Smooth muscle cell (in vitro differentiated cells): ENCODE data around the gene KLRC4. TPM values are rescaled to one million over a fixed set of nuclear protein-coding genes. Genes with fewer than 3 reads are reported as not detected.
"Not testable (repeated sequence)": the region's sequence is repeated elsewhere in the genome, so short reads cannot be mapped to it uniquely, and the experiment has no call there.

Experiments used
- DNase-seq: peaks from one replicate; lab custom pipeline; 2025; ENCODE audit not compliant: unreplicated experiment; lab: John Stamatoyannopoulos, UW
- H2AFZ ChIP-seq: fragments of 200-600 bp; sonication (generic); 2 replicates; pipeline ENCODE4 v1.6.0; 2016; ENCODE audit warnings: antibody characterized with exemption, low read depth, mild to moderate bottlenecking
- H3F3A ChIP-seq: fragments of 200-600 bp; sonication (generic); 2 replicates; pipeline ENCODE4 v1.6.0; 2017; ENCODE audit warnings: antibody characterized with exemption, low read depth
- H3K27ac ChIP-seq: fragments of 200-600 bp; sonication (generic); 2 replicates; pipeline ENCODE4 v1.5.1; 2016; ENCODE audit warnings: low read depth, mild to moderate bottlenecking
- H3K27me3 ChIP-seq: fragments of 200-600 bp; sonication (generic); 2 replicates; pipeline ENCODE4 v1.6.1; 2016; ENCODE audit warnings: low read depth, mild to moderate bottlenecking
- H3K36me3 ChIP-seq: fragments of 200-600 bp; sonication (generic); 2 replicates; pipeline ENCODE4 v1.5.1; 2016; ENCODE audit warnings: low read depth
- H3K4me1 ChIP-seq: fragments of 200-600 bp; sonication (generic); 2 replicates; pipeline ENCODE4 v1.5.1; 2016; ENCODE audit warnings: low read depth
- H3K4me2 ChIP-seq: fragments of 200-600 bp; sonication (generic); 2 replicates; pipeline ENCODE4 v1.6.0; 2016; ENCODE audit warnings: mild to moderate bottlenecking
- H3K4me3 ChIP-seq: fragments of 200-600 bp; sonication (generic); 2 replicates; pipeline ENCODE4 v1.5.1; 2016; ENCODE audit warnings: mild to moderate bottlenecking
- H3K79me2 ChIP-seq: fragments of 200-600 bp; sonication (generic); 2 replicates; pipeline ENCODE4 v1.6.0; 2016; ENCODE audit warnings: low read depth, mild to moderate bottlenecking
- H3K9ac ChIP-seq: fragments of 200-600 bp; sonication (generic); 2 replicates; pipeline ENCODE4 v1.6.0; 2016; ENCODE audit warnings: low read depth
- H3K9me3 ChIP-seq: fragments of 200-600 bp; sonication (generic); replicated peaks from 2 replicates; pipeline ENCODE4 v1.5.1; 2016; ENCODE audit warnings: low read depth
- H4K20me1 ChIP-seq: fragments of 200-600 bp; sonication (generic); 2 replicates; pipeline ENCODE4 v1.6.0; 2016; ENCODE audit warnings: low read depth
- WGBS: methylation state at CpG from one replicate; pipeline ENCODE4 v1.1.7; 2016; ENCODE audit warnings: low lambda C conversion rate; 5-methylcytosine and 5-hydroxymethylcytosine counted together
- polyA plus RNA-seq: library from polyadenylated mRNA; unstranded; fragments of >200 nt; fragmentation: Nextera tagmentation; extraction: Ambion mirVana; gene quantifications from 2 replicates; pipeline ENCODE4 v1.2.1, GENCODE V29; 2016
- total RNA-seq: library from RNA; depleted of rRNA; stranded (reverse); fragments of >200 nt; gene quantifications from 2 replicates; pipeline ENCODE4 v1.2.3, GENCODE V29; 2014
- TF ChIP-seq, protein P1 (sequence below): fragments of 200-600 bp; sonication (generic); IDR thresholded peaks from 2 replicates; pipeline ENCODE4 v1.5.1; 2017; ENCODE audit warnings: borderline replicate concordance, mild to moderate bottlenecking, antibody characterized with exemption; ENCODE audit not compliant: insufficient read depth, poor library complexity, severe bottlenecking

The KLRC4 gene
- total and polyA plus RNA-seq, 2 experiments from 2014 or later: not detected

DNA sequence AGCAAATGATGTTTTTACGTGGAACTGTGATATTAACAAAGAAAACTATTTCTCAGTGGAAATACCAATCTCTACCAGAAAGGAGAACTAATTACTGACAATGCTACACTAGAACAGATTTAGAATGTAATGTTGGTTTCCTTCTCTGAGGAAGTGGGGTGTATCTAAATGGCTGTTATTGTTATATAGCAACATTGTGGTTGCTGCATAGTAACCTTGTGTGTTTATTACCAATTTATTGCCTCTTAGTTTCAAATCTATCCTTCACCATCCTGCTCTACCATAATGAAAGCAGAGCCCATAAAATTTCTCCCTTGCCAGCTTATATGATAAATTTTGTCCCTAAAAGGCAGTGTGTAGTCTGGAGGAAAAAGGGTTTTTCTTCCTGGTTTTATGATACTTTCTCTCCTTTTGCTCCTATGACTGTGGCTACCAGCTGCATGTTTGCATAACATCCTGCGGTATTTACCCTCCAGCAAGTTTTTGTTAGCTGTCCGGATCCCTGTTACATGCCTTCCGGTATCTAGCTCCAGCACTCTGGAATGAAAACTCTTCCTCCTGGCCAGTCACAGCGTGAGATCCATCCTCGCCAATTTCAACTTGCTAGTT lies 14.1 kb downstream of the KLRC4 start:
- Histone ChIP-seq H3K9me3 (no peaks in the 10 kb centered on the region), H3K9ac (peak overlapping the region; percentile 55), H3K4me2 (peak overlapping the region; percentile 68), H3K27ac (peak overlapping the region; percentile 81), H3K79me2 (no peaks in the 10 kb centered on the region), H3K4me3 (no peak overlapping the region), H3K4me1 (peaks cover 5% of the 10 kb centered on the region), H4K20me1 (no peaks in the 10 kb centered on the region), H3K36me3 (no peaks in the 10 kb centered on the region), H3K27me3 (no peaks in the 10 kb centered on the region), H3F3A (no peaks in the 10 kb centered on the region), H2AFZ (peak overlapping the region; percentile 73)
- 33% methylated on average over 6 of the region's 6 CpGs for WGBS
- TF ChIP-seq, protein P1, sequence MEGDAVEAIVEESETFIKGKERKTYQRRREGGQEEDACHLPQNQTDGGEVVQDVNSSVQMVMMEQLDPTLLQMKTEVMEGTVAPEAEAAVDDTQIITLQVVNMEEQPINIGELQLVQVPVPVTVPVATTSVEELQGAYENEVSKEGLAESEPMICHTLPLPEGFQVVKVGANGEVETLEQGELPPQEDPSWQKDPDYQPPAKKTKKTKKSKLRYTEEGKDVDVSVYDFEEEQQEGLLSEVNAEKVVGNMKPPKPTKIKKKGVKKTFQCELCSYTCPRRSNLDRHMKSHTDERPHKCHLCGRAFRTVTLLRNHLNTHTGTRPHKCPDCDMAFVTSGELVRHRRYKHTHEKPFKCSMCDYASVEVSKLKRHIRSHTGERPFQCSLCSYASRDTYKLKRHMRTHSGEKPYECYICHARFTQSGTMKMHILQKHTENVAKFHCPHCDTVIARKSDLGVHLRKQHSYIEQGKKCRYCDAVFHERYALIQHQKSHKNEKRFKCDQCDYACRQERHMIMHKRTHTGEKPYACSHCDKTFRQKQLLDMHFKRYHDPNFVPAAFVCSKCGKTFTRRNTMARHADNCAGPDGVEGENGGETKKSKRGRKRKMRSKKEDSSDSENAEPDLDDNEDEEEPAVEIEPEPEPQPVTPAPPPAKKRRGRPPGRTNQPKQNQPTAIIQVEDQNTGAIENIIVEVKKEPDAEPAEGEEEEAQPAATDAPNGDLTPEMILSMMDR: no peak
- DNase-seq: no peak

DNA sequence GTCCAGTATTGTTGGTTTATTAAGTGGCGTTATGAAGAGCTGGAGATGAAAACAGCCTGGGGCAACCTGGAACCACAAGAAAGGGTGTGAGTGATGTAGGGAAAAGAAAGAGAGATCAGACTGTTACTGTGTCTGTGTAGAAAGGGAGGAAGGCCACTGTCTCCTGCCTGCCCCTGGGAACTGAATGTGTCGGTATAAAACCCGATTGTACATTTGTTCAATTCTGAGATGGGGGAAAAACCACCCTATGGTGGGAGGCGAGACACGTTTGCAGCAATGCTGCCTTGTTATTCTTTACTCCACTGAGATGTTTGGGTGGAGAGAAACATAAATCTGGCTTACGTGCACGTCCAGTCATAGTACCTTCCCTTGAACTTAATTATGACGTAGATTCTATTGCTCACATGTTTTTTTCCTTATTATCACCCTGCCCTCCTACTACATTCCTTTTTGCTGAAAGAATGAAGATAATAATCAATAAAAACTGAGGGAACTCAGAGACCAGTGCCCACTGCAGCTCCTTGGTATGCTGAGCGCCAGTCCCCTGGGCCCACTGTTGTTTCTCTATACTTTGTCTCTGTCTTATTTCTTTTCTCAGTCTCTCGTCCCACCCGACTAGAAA lies 14.9 kb downstream of the KLRC4 start:
- 81% methylated on average over 11 of the region's 11 CpGs for WGBS
- not testable (repeated sequence) for H3F3A ChIP-seq, H3K4me3 ChIP-seq, H3K9me3 ChIP-seq, H3K27me3 ChIP-seq, H4K20me1 ChIP-seq, H2AFZ ChIP-seq, H3K79me2 ChIP-seq, H3K4me1 ChIP-seq, H3K36me3 ChIP-seq, DNase-seq
- Histone ChIP-seq H3K4me2 (peak overlapping the region; percentile 68), H3K9ac (peak overlapping the region; percentile 55), H3K27ac (peak overlapping the region; percentile 81)

DNA sequence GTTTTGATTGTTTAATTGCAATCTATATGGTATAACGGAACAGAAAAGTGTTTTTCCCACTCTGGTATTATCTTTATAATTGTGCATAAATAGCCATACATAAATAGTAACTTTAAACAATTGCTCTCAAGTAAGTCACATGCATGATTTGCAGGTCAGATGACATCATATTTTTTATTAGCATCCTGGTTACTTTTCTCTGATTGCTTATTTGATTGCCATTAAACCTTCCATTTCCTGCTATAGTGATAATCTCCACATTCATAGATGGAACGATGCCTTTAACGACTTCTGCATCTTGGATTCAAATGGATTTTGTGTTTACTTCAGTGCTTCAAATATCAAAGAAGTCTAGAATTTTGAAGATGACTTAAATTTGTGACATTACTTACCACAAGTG lies 16.3 kb downstream of the KLRC4 start:
- Histone ChIP-seq H3K4me1 (peaks cover 5% of the 10 kb centered on the region), H3K79me2 (no peaks in the 10 kb centered on the region)
- TF ChIP-seq, protein P1: no peak

DNA sequence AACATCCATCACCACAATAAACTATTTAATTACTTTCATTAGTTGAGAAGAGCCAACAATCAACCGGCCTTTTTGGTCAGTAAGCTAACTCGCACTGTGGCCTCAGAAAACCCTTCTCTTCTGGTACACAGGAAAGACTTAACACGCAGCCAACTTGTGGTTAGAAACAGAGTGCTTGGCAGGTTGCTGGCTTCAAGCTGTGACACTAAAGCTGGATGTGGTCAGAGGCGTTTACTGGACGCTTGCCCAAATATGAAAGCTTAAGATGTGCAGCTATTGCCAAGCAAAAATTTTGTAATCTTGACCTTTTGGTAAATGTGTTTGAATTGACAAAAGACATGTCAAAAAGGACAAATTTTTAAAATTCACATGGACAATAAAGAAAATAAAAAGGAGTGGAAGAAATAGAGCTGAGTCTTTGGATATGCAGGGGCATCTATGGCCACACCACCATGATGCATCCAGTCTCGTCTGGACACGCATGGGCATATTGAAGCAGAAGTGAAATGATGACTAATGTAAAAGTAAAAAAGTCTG lies 17.1 kb downstream of the KLRC4 start:
- DNase-seq: no peak

More for the DNA sequence above, 16.3 kb downstream of the KLRC4 start:
- Histone ChIP-seq H4K20me1 (no peaks in the 10 kb centered on the region), H3K27me3 (no peaks in the 10 kb centered on the region), H3K36me3 (no peaks in the 10 kb centered on the region), H3K4me3 (no peak overlapping the region), H3K4me2 (no peak overlapping the region), H3K9me3 (no peaks in the 10 kb centered on the region), H3K27ac (no peak overlapping the region), H2AFZ (no peak overlapping the region), H3K9ac (no peak overlapping the region), H3F3A (no peaks in the 10 kb centered on the region)
- WGBS: 65% methylated on average over 3 of the region's 3 CpGs
- DNase-seq: no peak

DNA sequence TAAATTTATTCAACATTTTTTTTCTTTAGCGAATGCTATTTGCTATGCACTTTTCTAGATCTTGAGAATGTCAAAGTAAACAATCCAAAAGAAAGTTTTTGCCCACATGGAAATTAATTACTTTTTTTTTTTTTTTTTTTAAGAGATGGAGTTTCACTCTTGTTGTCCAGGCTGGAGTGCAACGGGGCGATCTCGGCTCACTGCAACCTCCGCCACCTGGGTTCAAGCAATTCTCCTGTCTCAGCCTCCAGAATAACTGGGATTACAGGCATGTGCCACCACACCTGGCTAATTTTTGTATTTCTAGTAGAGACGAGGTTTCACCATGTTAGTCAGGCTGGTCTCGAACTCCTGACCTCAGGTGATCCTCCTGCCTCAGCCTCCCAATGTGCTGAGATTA lies 18.6 kb downstream of the KLRC4 start:
- H3K9ac ChIP-seq, H3F3A ChIP-seq, H3K9me3 ChIP-seq, H3K4me3 ChIP-seq, H3K27me3 ChIP-seq, H3K27ac ChIP-seq, DNase-seq, H3K4me2 ChIP-seq, H3K36me3 ChIP-seq, H3K79me2 ChIP-seq, H2AFZ ChIP-seq, H3K4me1 ChIP-seq, H4K20me1 ChIP-seq: not testable (repeated sequence)
- 98% methylated on average over 7 of the region's 7 CpGs for WGBS

More for the DNA sequence above, 17.1 kb downstream of the KLRC4 start:
- H3K36me3 ChIP-seq: no peaks in the 10 kb centered on the region
- no peaks in the 10 kb centered on the region for H4K20me1 ChIP-seq
- H2AFZ ChIP-seq: no peak overlapping the region
- no peak overlapping the region for H3K9ac ChIP-seq
- no peaks in the 10 kb centered on the region for H3K79me2 ChIP-seq
- no peak overlapping the region for H3K27ac ChIP-seq
- H3K27me3 ChIP-seq: no peaks in the 10 kb centered on the region
- H3K4me2 ChIP-seq: peak overlapping the region; percentile 11
- H3K4me3 ChIP-seq: no peak overlapping the region
- peaks cover 5% of the 10 kb centered on the region for H3K4me1 ChIP-seq
- WGBS: 72% methylated on average over 7 of the region's 7 CpGs
- H3K9me3 ChIP-seq: no peaks in the 10 kb centered on the region
- TF ChIP-seq, protein P1: no peak
- H3F3A ChIP-seq: no peaks in the 10 kb centered on the region
